Mucosa of descending colon (tissue), 3 donors: ENCODE measurements around the gene GALNT18. TPM values are rescaled to one million over a fixed set of nuclear protein-coding genes. Genes with fewer than 3 reads are reported as not detected.

Experiments
- ATAC-seq: fragments of 200-7000 bp; cut with Tn5 transposase; one replicate; pipeline ENCODE4 v1.9.1; 2020; ENCODE audit warnings: mild to moderate bottlenecking, moderate library complexity
- DNase-seq, 3 donors: peaks; one replicate each; pipeline ENCODE4 v3.0.0-alpha.2; 2020
- H3K36me3 ChIP-seq: fragments of 200-600 bp; one replicate; pipeline ENCODE4 v1.8.0; 2021; ENCODE audit warnings: low read depth, mild to moderate bottlenecking
- H3K4me1 ChIP-seq: fragments of 200-600 bp; one replicate; pipeline ENCODE4 v1.8.0; 2021; ENCODE audit warnings: low read depth, mild to moderate bottlenecking
- H3K4me3 ChIP-seq: fragments of 200-600 bp; one replicate; pipeline ENCODE4 v1.8.0; 2021; ENCODE audit warnings: mild to moderate bottlenecking
- H3K9me3 ChIP-seq: fragments of 200-600 bp; one replicate; pipeline ENCODE4 v1.8.0; 2021; ENCODE audit warnings: mild to moderate bottlenecking
- intact Hi-C, 2 donors: fragments of 100-400 bp; cut with DNase I in 1 of 2; cut with micrococcal nuclease in 1 of 2; formaldehyde crosslinking; loops; one replicate each; pipeline versions ENCODE4 v1.11.0 to v1.11.1; 2022; cut with DNase I, micrococcal nuclease
- total RNA-seq, 3 donors: library from RNA; stranded (reverse); fragmentation: NEBNext Ultra II Directional in 2 of 3; extraction: Animal tissue kit (Norgen Biotek cat#: 25700) in 2 of 3; gene quantifications; one replicate each; pipeline versions ENCODE4 v1.2.1 to v1.2.4, GENCODE V29; 2021 to 2023
- TF ChIP-seq, protein P1 (sequence below): fragments of 200-600 bp; IDR thresholded peaks from one replicate; pipeline ENCODE4 v1.8.0; 2022; ENCODE audit warnings: antibody characterized with exemption, mild to moderate bottlenecking
- donor health status: DM: no; HTN: no; CAD: no; lungs with moderate emphysema.
- donor health status: DM: no; HTN: no; CAD: no.
- donor health status: DM: no; HTN: yes; CAD: no.

GALNT18 gene
- total RNA-seq, 3 donors from 2014 or later: 2.0 to 27.8 (median 5.4) TPM

DNA sequence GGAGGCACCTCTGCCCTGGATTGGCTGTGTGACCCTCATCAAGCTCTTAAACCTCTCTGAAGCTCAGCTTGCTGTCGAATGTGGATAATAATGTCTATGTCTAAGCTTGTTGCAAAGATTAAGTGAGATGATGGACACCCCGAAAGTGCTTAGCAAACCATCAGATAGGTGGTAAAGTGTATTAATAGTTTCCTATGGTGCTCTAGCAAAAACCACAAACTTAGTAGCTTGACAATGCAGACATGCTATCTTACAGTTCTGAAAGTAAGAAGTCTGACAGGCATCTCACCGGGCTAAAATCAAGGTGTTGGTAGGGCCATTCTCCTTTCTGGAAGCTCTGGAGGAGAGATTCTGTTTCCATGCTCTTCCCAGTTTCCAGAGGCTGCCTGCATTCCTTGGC, 162.2 kb downstream of the GALNT18 start:
- no peak for ATAC-seq
- TF ChIP-seq, protein P1, sequence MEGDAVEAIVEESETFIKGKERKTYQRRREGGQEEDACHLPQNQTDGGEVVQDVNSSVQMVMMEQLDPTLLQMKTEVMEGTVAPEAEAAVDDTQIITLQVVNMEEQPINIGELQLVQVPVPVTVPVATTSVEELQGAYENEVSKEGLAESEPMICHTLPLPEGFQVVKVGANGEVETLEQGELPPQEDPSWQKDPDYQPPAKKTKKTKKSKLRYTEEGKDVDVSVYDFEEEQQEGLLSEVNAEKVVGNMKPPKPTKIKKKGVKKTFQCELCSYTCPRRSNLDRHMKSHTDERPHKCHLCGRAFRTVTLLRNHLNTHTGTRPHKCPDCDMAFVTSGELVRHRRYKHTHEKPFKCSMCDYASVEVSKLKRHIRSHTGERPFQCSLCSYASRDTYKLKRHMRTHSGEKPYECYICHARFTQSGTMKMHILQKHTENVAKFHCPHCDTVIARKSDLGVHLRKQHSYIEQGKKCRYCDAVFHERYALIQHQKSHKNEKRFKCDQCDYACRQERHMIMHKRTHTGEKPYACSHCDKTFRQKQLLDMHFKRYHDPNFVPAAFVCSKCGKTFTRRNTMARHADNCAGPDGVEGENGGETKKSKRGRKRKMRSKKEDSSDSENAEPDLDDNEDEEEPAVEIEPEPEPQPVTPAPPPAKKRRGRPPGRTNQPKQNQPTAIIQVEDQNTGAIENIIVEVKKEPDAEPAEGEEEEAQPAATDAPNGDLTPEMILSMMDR: no peak
- no peak for DNase-seq
- Histone ChIP-seq H3K36me3 (no peaks in the 10 kb centered on the region), H3K4me3 (no peak overlapping the region), H3K4me1 (no peaks in the 10 kb centered on the region), H3K9me3 (no peaks in the 10 kb centered on the region)
- intact Hi-C loops: no loop called here

DNA sequence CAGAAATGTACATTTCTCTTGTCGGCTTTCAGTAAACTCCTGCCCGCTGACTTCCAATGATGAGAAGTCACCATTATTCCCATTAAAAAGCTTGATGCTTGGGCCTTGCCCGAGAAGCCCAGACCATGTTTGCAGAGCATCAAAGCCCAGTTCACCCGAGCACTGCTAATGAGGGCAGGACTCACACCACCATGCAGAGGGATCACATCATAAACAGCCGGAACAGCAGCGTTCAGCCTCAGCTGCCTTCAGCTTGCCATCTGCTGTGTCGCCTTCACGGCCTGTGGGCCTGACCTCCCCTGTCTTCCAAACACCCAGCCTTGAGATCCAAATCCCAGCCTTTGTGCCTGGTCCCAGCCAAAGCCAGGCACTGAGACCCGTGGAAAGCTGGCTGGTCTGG, 163.3 kb downstream of the GALNT18 start:
- no peaks in the 10 kb centered on the region for H3K9me3 ChIP-seq
- intact Hi-C loops: no loop called here
- no peaks in the 10 kb centered on the region for H3K4me1 ChIP-seq
- ATAC-seq (no peak), DNase-seq (no peak)
- no peaks in the 10 kb centered on the region for H3K36me3 ChIP-seq
- TF ChIP-seq, protein P1: no peak
- no peak overlapping the region for H3K4me3 ChIP-seq

DNA sequence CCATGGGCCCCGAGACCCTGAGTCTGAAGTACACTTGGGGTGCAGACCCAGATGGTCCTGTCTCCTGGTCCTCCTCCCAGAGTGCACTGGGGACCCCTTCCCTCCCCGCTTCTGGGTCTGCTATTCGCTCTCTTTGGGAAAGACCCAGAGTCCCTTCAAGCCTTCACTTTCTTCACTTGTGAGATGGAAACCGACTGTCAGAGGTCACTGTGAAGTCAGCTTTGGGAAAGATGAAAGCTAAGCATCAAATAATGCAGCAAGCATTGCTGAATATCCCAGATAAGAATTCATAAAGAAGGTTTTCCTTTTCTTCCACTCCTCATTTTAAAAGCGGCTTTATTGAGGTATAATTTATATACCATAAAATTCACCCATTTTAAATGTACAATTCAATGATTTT, 163.8 kb downstream of the GALNT18 start:
- TF ChIP-seq, protein P1: no peak
- ATAC-seq (no peak), DNase-seq (no peak)
- intact Hi-C loops: no loop called here
- H3K4me1 ChIP-seq: no peaks in the 10 kb centered on the region
- H3K36me3 ChIP-seq: no peaks in the 10 kb centered on the region
- no peak overlapping the region for H3K4me3 ChIP-seq
- H3K9me3 ChIP-seq: no peaks in the 10 kb centered on the region

DNA sequence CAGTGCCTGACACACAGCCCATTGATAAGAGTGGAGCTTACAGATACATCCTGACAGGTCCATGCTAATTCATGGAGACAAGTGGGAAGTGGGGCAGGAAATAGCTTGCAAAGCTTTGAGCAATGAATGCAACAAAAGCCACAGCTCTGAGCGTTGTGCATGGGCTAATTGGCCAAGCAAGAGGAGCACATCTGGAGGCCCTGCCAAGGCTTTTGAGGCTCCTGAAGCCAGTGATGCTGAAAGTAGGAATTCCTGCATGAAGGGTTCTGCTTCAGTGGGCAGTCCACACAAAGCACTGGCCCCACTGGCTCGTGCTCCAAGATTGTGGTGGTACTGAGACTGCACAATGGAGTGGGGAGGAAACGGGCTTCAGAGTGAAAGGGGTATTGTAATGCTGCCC, 164.9 kb downstream of the GALNT18 start:
- intact Hi-C loops: no loop called here
- no peaks in the 10 kb centered on the region for H3K4me1 ChIP-seq
- H3K9me3 ChIP-seq: no peaks in the 10 kb centered on the region
- H3K36me3 ChIP-seq: no peaks in the 10 kb centered on the region
- TF ChIP-seq, protein P1: no peak
- no peak for ATAC-seq
- DNase-seq: no peak
- no peak overlapping the region for H3K4me3 ChIP-seq

DNA sequence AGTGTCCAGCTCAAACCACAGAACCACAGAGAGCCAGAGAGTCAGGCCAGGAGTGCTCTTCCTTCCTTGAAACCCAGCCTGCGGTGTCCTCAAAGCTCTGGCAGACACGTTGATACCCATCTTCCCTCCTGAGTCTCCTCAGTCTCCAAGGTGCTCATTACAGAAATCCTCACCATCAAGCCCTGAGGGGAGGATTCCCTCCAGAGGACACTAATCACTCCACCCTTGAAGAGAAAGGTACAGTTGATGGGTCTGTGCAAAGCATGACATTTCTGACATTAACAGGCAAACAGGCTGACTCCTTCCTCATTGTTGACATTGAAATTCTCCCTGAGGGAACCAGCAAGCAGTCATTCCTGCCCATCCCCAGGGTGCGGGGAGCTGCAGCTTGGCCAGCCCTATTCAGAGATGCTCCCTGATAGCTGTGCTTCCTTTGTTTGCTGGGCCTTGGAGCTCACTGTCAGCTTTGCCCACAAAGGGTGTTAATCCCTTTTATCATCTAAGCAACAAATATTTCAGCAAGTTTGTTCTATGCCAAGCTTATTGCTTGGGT, 167.1 kb downstream of the GALNT18 start:
- TF ChIP-seq, protein P1: no peak
- H3K36me3 ChIP-seq: no peaks in the 10 kb centered on the region
- H3K4me1 ChIP-seq: no peaks in the 10 kb centered on the region
- intact Hi-C loops: no loop called here
- ATAC-seq: no peak
- no peak for DNase-seq
- no peaks in the 10 kb centered on the region for H3K9me3 ChIP-seq
- H3K4me3 ChIP-seq: no peak overlapping the region

DNA sequence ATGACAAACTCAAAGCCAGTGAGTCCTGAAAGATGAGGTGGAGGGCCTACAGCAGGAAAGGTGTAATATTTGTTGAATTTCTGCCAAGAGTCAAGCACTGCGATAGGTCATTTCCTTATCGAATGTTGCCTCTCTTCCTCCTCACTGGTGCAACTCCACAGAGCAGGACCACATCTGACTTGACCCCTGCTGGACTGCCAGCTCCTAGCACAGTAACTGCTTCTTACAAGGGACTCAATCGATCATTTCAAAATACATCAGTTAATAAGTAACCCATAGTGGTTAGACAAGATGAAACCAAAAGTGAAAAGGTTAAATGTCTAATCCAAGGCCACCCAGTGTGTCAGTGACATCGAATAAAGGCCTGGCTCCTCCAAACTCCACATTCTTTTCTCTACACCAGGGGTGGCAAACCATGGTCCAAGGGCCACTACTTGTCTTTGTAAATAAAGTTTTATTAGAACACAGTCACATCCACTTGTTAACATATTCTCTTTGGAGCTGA, 170.3 kb downstream of the GALNT18 start:
- no peaks in the 10 kb centered on the region for H3K4me1 ChIP-seq
- TF ChIP-seq, protein P1: no peak
- no peaks in the 10 kb centered on the region for H3K36me3 ChIP-seq
- ATAC-seq: peak; percentile 72
- DNase-seq: no peak
- intact Hi-C loops: no loop called here
- no peaks in the 10 kb centered on the region for H3K9me3 ChIP-seq
- no peak overlapping the region for H3K4me3 ChIP-seq
